Measurements from ENCODE around the gene HSPA12B. TPM values are rescaled to one million over a fixed set of nuclear protein-coding genes. Genes with fewer than 3 reads are reported as not detected.
"Not testable (repeated sequence)": the region's sequence is repeated elsewhere in the genome, so short reads cannot be mapped to it uniquely, and the experiment has no call there.

Gene HSPA12B
- total and polyA plus RNA-seq, 2 of the 8 experiments (the other 6 are each of a cell fraction or from before 2014, with no cell fraction given) = 2.2 to 4.3 TPM

- TF ChIP-seq CTCF (IDR thresholded peaks at IDR 0.05; ENCODE audit: control extremely low read depth in 1 of 3, insufficient read depth in 1 of 3, low read depth in 1 of 3, low read length in 3 of 3) (no peak), TBP (IDR thresholded peaks at IDR 0.05; ENCODE audit: low read depth, low read length) (no peak)
Observed at GRCh38 chr20:3788685-3789155, 56.2 kb downstream of the HSPA12B start (continued).

GRCh38 chr20:3789201-3789600 is 56.7 kb downstream of the HSPA12B start:
- peaks cover 0 to 10% of the 10 kb centered on the region in 2 experiments; a peak in 1 of 4 replicates for H3K79me2 ChIP-seq (ENCODE audit: control insufficient read depth in 1 of 2, insufficient read depth in 2 of 2, low read length in 2 of 2)
- H3K23me2 ChIP-seq (ENCODE audit: low read depth, low read length); H4K8ac ChIP-seq (ENCODE audit: extremely low read depth, insufficient read depth, low read length); H4K91ac ChIP-seq (replicated peaks; ENCODE audit: insufficient read length, low read length); H2BK15ac ChIP-seq (ENCODE audit: low read length); H3K4ac ChIP-seq (replicated peaks; ENCODE audit: insufficient read length, low read depth, low read length); H2BK5ac ChIP-seq (ENCODE audit: low read depth, low read length); H3K4me2 ChIP-seq (ENCODE audit: insufficient read depth in 1 of 2, low read depth in 2 of 2, low read length in 2 of 2); H3K9ac ChIP-seq (replicated peaks in 1 of 4; ENCODE audit: extremely low read depth in 1 of 4, low read depth in 3 of 4, low read length in 3 of 4); H2AFZ ChIP-seq (ENCODE audit: low read length); H3K4me3 ChIP-seq (ENCODE audit: extremely low read depth in 1 of 4, insufficient read depth in 2 of 4, low read depth in 3 of 4, low read length in 4 of 4); H2AK5ac ChIP-seq (ENCODE audit: low read depth, low read length); H2BK12ac ChIP-seq (ENCODE audit: low read depth, low read length); H3K27me3 ChIP-seq (replicated peaks in 1 of 4; ENCODE audit: control insufficient read depth in 3 of 4, extremely low read depth in 1 of 4, insufficient read depth in 3 of 4, low read length in 3 of 4); H3K14ac ChIP-seq (ENCODE audit: insufficient read length); H3K18ac ChIP-seq (ENCODE audit: extremely low read depth, low read length); DNase-seq (ENCODE audit: low read depth in 1 of 2, low spot score in 2 of 2); H3K56ac ChIP-seq (replicated peaks; ENCODE audit: insufficient read length, low read depth, low read length); H3K23ac ChIP-seq (ENCODE audit: insufficient read length); H4K5ac ChIP-seq (ENCODE audit: insufficient read length, low read depth, low read length); H3K27ac ChIP-seq (ENCODE audit: low read depth, low read length); FAIRE-seq; H3K9me3 ChIP-seq (ENCODE audit: insufficient read depth in 2 of 2, low read depth in 1 of 2, low read length in 1 of 2); H2BK20ac ChIP-seq (ENCODE audit: low read length); H3K36me3 ChIP-seq (ENCODE audit: control insufficient read depth in 2 of 4, insufficient read depth in 4 of 4, low read length in 3 of 4); H2BK120ac ChIP-seq (replicated peaks; ENCODE audit: low read depth, low read length): not testable (repeated sequence)
- H4K20me1 ChIP-seq (replicated peaks in 1 of 2; ENCODE audit: control insufficient read depth in 1 of 2, insufficient read depth in 2 of 2, low read length in 2 of 2) = peaks cover 7 to 11% of the 10 kb centered on the region in 2 experiments
- ChIA-PET CTCF (ENCODE audit: partially characterized antibody) (interaction anchor here (0.6 to 9.5 kb wide), 10 partner anchors 11 to 282 kb away, joined by 3 to 128 read pairs (median 4); partner anchors contain the start of gene AP5S1), POLR2A (ENCODE audit: partially characterized antibody) (interaction anchor here (0.9 to 2.8 kb wide), 3 partner anchors 9 to 31 kb away, joined by 3 to 15 read pairs (median 3); partner anchors contain the start of gene AP5S1)
- WGBS, 2 experiments (ENCODE audit: extremely low coverage in 1 of 2, insufficient coverage in 1 of 2, insufficient read length in 1 of 2, insufficient replicate concordance in 2 of 2, low coverage in 1 of 2, low lambda C conversion rate in 2 of 2, missing lambda C conversion rate in 1 of 2) = 80% methylated on average over 4 of the region's 4 CpGs; no CpG with 5 or more reads in 1 of the 2 experiments
- peaks cover 11% of the 10 kb centered on the region for H3K79me1 ChIP-seq (ENCODE audit: low read depth, low read length)
- H3K4me1 ChIP-seq (replicated peaks in 1 of 4; ENCODE audit: control insufficient read depth in 3 of 4, insufficient read depth in 4 of 4, low read length in 3 of 4) = peaks cover 0 to 13% (median 6%) of the 10 kb centered on the region in 4 experiments; a peak in 6 of 7 replicates

Measured in H1 (cell line).